GM12878 (cell line): ENCODE data around the gene RAP1GAP. TPM values are rescaled to one million over a fixed set of nuclear protein-coding genes. Genes with fewer than 3 reads are reported as not detected.

Experiments used
- ATAC-seq: fragments of 200-7000 bp; cut with Tn5 transposase; 3 replicates; pipeline ENCODE4 v1.9.1; 2020; ENCODE audit warnings: mild to moderate bottlenecking, moderate library complexity
- BruUV-seq: library from RNA; stranded (reverse); fragments of 400-500 nt; replicated peaks from 2 replicates; lab custom pipeline; 2021; lab: Mats Ljungman, UMichigan
- CTCF ChIA-PET: fragments of 300-600 bp; sonication (Branson Sonifier 250); formaldehyde crosslinking; extraction: SDS; loops from one replicate; lab custom pipeline; 2021; ENCODE audit warnings: inconsistent platforms; lab: Yijun Ruan, JAX
- POLR2A ChIA-PET: fragments of 350-600 bp; formaldehyde crosslinking; extraction: SDS; loops from one replicate; lab custom pipeline; 2021; ENCODE audit warnings: inconsistent platforms; lab: Charles Lee
- RAD21 ChIA-PET: fragments of 300-600 bp; sonication (Branson Sonifier 250); formaldehyde crosslinking; loops from one replicate; lab custom pipeline; 2023; ENCODE audit warnings: antibody characterized with exemption; ENCODE audit not compliant: unreplicated experiment; lab: Charles Lee
- SMC1A ChIA-PET: fragments of 300-600 bp; sonication (Branson Sonifier 250); formaldehyde crosslinking; loops from one replicate; lab custom pipeline; 2023; ENCODE audit not compliant: unreplicated experiment, uncharacterized antibody; lab: Charles Lee
- DNase-seq: peaks from one replicate; pipeline ENCODE4 v3.0.0-alpha.2; 2011; ENCODE audit warnings: low read depth, low spot score
- FAIRE-seq: peaks from 3 replicates; lab custom pipeline; 2011; peaks lifted over from hg19 to GRCh38; lab: Jason Lieb, UNC
- H2AFZ ChIP-seq: 2 replicates; pipeline ENCODE4 v1.6.0; 2011; ENCODE audit warnings: low read depth, low read length, control low read depth; ENCODE audit not compliant: control insufficient read depth
- H3K27ac ChIP-seq: 2 replicates; pipeline ENCODE4 v1.5.1; 2011; ENCODE audit warnings: control low read depth; ENCODE audit not compliant: control insufficient read depth, insufficient read depth
- H3K27me3 ChIP-seq, 2 experiments: replicated peaks in 1 of 2; 2 replicates each; pipeline versions ENCODE4 v1.6.0 to v1.6.1; 2011; ENCODE audit warnings: low read length in 1 of 2; ENCODE audit not compliant: control insufficient read depth in 2 of 2, insufficient read depth in 2 of 2
- H3K36me3 ChIP-seq, 2 experiments: 2 replicates each; pipeline ENCODE4 v1.5.1; 2011; ENCODE audit warnings: low read length in 1 of 2; ENCODE audit not compliant: control insufficient read depth in 2 of 2, insufficient read depth in 2 of 2
- H3K4me1 ChIP-seq: 2 replicates; pipeline ENCODE4 v1.6.1; 2011; ENCODE audit warnings: mild to moderate bottlenecking, low read length, moderate library complexity, mixed read lengths; ENCODE audit not compliant: control insufficient read depth, insufficient read depth
- H3K4me2 ChIP-seq: 2 replicates; pipeline ENCODE4 v1.6.0; 2011; ENCODE audit warnings: control low read depth; ENCODE audit not compliant: control insufficient read depth, insufficient read depth
- H3K4me3 ChIP-seq: fragments of 200-600 bp; sonication (generic); 2 replicates; pipeline ENCODE4 v1.5.1; 2016
- H3K79me2 ChIP-seq: 2 replicates; pipeline ENCODE4 v1.6.0; 2011; ENCODE audit warnings: low read length; ENCODE audit not compliant: control insufficient read depth, insufficient read depth
- H3K9ac ChIP-seq: 2 replicates; pipeline ENCODE4 v1.8.0; 2011; ENCODE audit warnings: low read length, control low read depth, mixed read lengths; ENCODE audit not compliant: control insufficient read depth, insufficient read depth
- H3K9me3 ChIP-seq: replicated peaks from 3 replicates; pipeline ENCODE4 v1.5.1; 2011; ENCODE audit warnings: mild to moderate bottlenecking, low read length; ENCODE audit not compliant: control insufficient read depth, insufficient read depth
- H4K20me1 ChIP-seq: 2 replicates; pipeline ENCODE4 v1.6.0; 2011; ENCODE audit not compliant: control insufficient read depth, insufficient read depth
- CHD4 ChIP-seq: fragments of 200-600 bp; sonication (generic); IDR thresholded peaks from 2 replicates; pipeline ENCODE4 v1.6.1; 2016; ENCODE audit warnings: mild to moderate bottlenecking
- CTCF ChIP-seq, 3 experiments: IDR thresholded peaks in 2 of 3; conservative IDR thresholded peaks in 1 of 3; 2 replicates each; pipeline ENCODE4 v1.5.1; 2011; ENCODE audit warnings: low read depth in 3 of 3, low read length in 3 of 3, mild to moderate bottlenecking in 3 of 3, control low read depth in 2 of 3, moderate library complexity in 2 of 3, inconsistent platforms in 1 of 3, mixed read lengths in 1 of 3; ENCODE audit not compliant: control insufficient read depth in 2 of 3, insufficient read depth in 1 of 3; ENCODE audit errors: extremely low read depth in 1 of 3
- DPF2 ChIP-seq: fragments of 450-650 bp; IDR thresholded peaks from 2 replicates; pipeline ENCODE4 v1.6.1; 2017; ENCODE audit warnings: mild to moderate bottlenecking
- ESRRA ChIP-seq: IDR thresholded peaks from 2 replicates; pipeline ENCODE4 v1.6.1; 2012; ENCODE audit warnings: mild to moderate bottlenecking, low read length, improper control_type of control experiment
- IRF3 ChIP-seq: fragments of 450-650 bp; IDR thresholded peaks from 2 replicates; pipeline ENCODE4 v1.6.1; 2014; ENCODE audit warnings: mild to moderate bottlenecking
- MYB ChIP-seq: fragments of 150-350 bp; IDR thresholded peaks from 2 replicates; pipeline ENCODE4 v1.6.1; 2014; ENCODE audit warnings: mild to moderate bottlenecking, low read depth, low read length, borderline replicate concordance
- NR2C2 ChIP-seq: IDR thresholded peaks from 2 replicates; pipeline ENCODE4 v1.6.1; 2011; ENCODE audit warnings: borderline replicate concordance, low read depth; ENCODE audit not compliant: control insufficient read depth, insufficient read length
- PBX3 ChIP-seq: IDR thresholded peaks from 2 replicates; pipeline ENCODE4 v1.6.1; 2011; ENCODE audit warnings: mild to moderate bottlenecking, low read depth, low read length, moderate library complexity; ENCODE audit not compliant: insufficient replicate concordance
- RB1 ChIP-seq: fragments of 450-650 bp; formaldehyde crosslinking; IDR thresholded peaks from 2 replicates; pipeline ENCODE4 v1.6.1; 2017; ENCODE audit warnings: mild to moderate bottlenecking, borderline replicate concordance
- SREBF2 ChIP-seq: IDR thresholded peaks from 2 replicates; pipeline ENCODE4 v1.6.1; 2012; ENCODE audit warnings: mild to moderate bottlenecking, low read length
- SRF ChIP-seq, 2 experiments: IDR thresholded peaks; 2 replicates each; pipeline ENCODE4 v1.6.1; 2011; ENCODE audit warnings: low read depth in 2 of 2, low read length in 2 of 2, mild to moderate bottlenecking in 1 of 2, moderate library complexity in 1 of 2
- STAT3 ChIP-seq: IDR thresholded peaks from 2 replicates; pipeline ENCODE4 v1.6.1; 2011; ENCODE audit warnings: low read depth, low read length, improper control_type of control experiment
- TCF7 ChIP-seq: IDR thresholded peaks from 2 replicates; pipeline ENCODE4 v1.6.1; 2014; ENCODE audit warnings: antibody characterized with exemption, borderline replicate concordance
- ZNF687 ChIP-seq: fragments of 450-650 bp; IDR thresholded peaks from 2 replicates; pipeline ENCODE4 v1.6.1; 2017; ENCODE audit warnings: mild to moderate bottlenecking, moderate library complexity
- WGBS: methylation state at CpG from one replicate; pipeline ENCODE4 v1.1.6; 2016; ENCODE audit warnings: low lambda C conversion rate; ENCODE audit not compliant: insufficient replicate concordance, insufficient coverage; ENCODE audit errors: missing lambda C conversion rate; 5-methylcytosine and 5-hydroxymethylcytosine counted together
- in situ Hi-C: fragments of 300-500 bp; cut with MboI; formaldehyde crosslinking; loops from 9 replicates; pipeline ENCODE4 v1.14.3; 2018; ENCODE audit warnings: mixed read lengths
- intact Hi-C: fragments of 100-400 bp; cut with micrococcal nuclease; formaldehyde crosslinking; loops from one replicate; pipeline ENCODE4 v1.14.2; 2022; ENCODE audit not compliant: unreplicated experiment
- polyA plus RNA-seq, 11 experiments: library from polyadenylated mRNA; depleted of rRNA in 4 of 11; unstranded in 6 of 11; stranded (reverse) in 5 of 11; fragments of >200 nt; fragmentation: Nextera tagmentation in 4 of 11; fragmentation: Illumina TruSeq in 1 of 11; extraction: Ambion mirVana in 4 of 11; extraction: Trizol in 1 of 11; gene quantifications; 1 replicate in 1 of 11; 2 replicates in 10 of 11; pipeline versions ENCODE4 v1.2.1 to v1.2.3, GENCODE V29; 2011 to 2016; ENCODE audit warnings: inconsistent platforms in 2 of 11, missing spikeins in 2 of 11, low read depth in 1 of 11
- total RNA-seq, 4 experiments: library from RNA; depleted of rRNA in 3 of 4; stranded (reverse); fragments of >200 nt in 3 of 4; fragmentation: Illumina TruSeq in 1 of 4; extraction: Trizol in 1 of 4; gene quantifications; 2 replicates each; pipeline versions ENCODE4 v1.2.1 to v1.2.3, GENCODE V29; 2013 to 2021

RAP1GAP gene
- total and polyA plus RNA-seq, 10 of the 15 experiments (the other 5 are each of a cell fraction or from before 2014, with no cell fraction given): 0.04 to 0.96 (median 0.09) TPM; not detected in 3

GRCh38 chr1:21703318-21703963 is 34.3 kb upstream of the RAP1GAP start (continued):
- TF ChIP-seq CTCF (IDR thresholded peaks at IDR 0.05 in 2 of 3, conservative IDR thresholded peaks at IDR 0.05 in 1 of 3; ENCODE audit: control insufficient read depth in 2 of 3, extremely low read depth in 1 of 3, insufficient read depth in 1 of 3, low read depth in 3 of 3, low read length in 3 of 3) (peak; percentile 37 to 48 (median 37); a peak in 5 of 6 replicates), IRF3 (no peak), MYB (no peak), CHD4 (no peak), SREBF2 (no peak), NR2C2 (no peak), TCF7 (no peak), RB1 (no peak)

GRCh38 chr1:21702780-21703179 is 33.6 kb upstream of the RAP1GAP start:
- FAIRE-seq (peak; percentile 38), DNase-seq (no peak), ATAC-seq (no peak)
- in situ Hi-C loops (loop anchor here (25.0 kb wide), 1 partner anchor 940 kb away; no protein-coding TSS in a partner anchor), intact Hi-C loops (loop anchor here (5.0 kb wide), 2 partner anchors 80 to 260 kb away; partner anchors contain the start of gene USP48)
- no TSS peak for BruUV-seq
- POLR2A ChIA-PET: no interaction called here
- RAD21 ChIA-PET: interaction anchor here (0.6 to 2.6 kb wide), 2 partner anchors 17 to 80 kb away, joined by 3 to 15 read pairs; partner anchors contain the start of gene USP48
- Histone ChIP-seq H3K4me1 (no peaks in the 10 kb centered on the region), H3K79me2 (no peaks in the 10 kb centered on the region; the same call in 1 of the 2 replicates), H3K27me3 (no peaks in the 10 kb centered on the region), H3K9ac (no peak overlapping the region), H3K27ac (no peak overlapping the region), H3K9me3 (no peaks in the 10 kb centered on the region), H3K4me2 (no peak overlapping the region), H4K20me1 (no peaks in the 10 kb centered on the region), H2AFZ (no peak overlapping the region), H3K36me3 (peaks cover 7 to 37% of the 10 kb centered on the region in 2 experiments), H3K4me3 (no peak overlapping the region)
- WGBS: 98% methylated on average over 4 of the region's 4 CpGs
- CTCF ChIA-PET: interaction anchor here (0.6 to 3.5 kb wide), 7 partner anchors 8 to 179 kb away, joined by 3 to 18 read pairs (median 3); no protein-coding TSS in a partner anchor
- SMC1A ChIA-PET: interaction anchor here (1.1 to 3.9 kb wide), 5 partner anchors 16 to 322 kb away, joined by 3 to 30 read pairs (median 4); partner anchors contain the start of gene USP48
- no peak for TF ChIP-seq DPF2
- no peak for TF ChIP-seq STAT3
- TF ChIP-seq PBX3: no peak
- no peak for TF ChIP-seq ESRRA
- no peak for TF ChIP-seq ZNF687
- TF ChIP-seq SRF (IDR thresholded peaks at IDR 0.05; ENCODE audit: low read depth in 2 of 2, low read length in 2 of 2): no peak
